Lower leg skin (tissue), 3 donors: ENCODE data around the gene PTCHD4.

Experiments used
- POLR2A ChIP-seq, 2 donors: fragments of 450-650 bp; IDR thresholded peaks; one replicate each; pipeline ENCODE4 v1.6.1; 2016 to 2017; ENCODE audit warnings: antibody characterized with exemption in 2 of 2, mild to moderate bottlenecking in 1 of 2, moderate library complexity in 1 of 2
- TF ChIP-seq, protein P1 (sequence below), 3 donors: fragments of 450-650 bp; IDR thresholded peaks; one replicate each; pipeline ENCODE4 v1.5.1; 2016; ENCODE audit warnings: antibody characterized with exemption in 3 of 3, mild to moderate bottlenecking in 3 of 3, moderate library complexity in 2 of 3

DNA sequence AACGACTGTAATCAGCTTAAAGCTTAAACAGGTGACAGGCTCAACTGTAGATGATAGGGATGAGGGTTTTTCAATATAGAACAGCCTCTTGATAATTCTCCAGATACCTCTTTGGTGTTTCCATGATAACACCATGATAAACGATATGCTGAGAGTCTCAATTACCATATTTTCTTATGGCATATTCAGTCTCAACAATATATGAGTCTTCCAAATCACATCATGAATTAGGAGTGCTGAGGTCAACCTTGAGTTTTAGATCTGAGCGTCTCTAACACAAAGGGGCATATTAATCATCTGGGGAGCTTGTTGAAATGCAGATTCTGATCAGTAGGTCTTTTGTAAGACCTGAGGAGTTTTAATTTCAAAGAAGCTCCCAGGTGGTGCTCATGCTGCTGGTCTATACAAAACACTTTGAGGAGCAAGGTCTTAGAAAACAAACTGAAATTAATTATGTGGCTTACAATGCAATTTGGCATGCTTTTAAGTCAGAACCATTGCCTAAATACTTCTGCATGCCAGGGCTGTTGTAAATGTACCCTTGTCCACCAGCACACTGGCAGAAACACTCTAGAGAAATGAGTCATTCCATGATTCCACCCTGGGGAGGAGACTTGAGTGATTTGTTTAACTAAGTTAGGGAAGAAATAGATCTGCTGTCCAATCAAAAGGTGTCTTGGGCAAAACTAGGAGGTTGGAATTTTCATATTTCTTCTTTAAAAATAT lies 49.6 kb downstream of the PTCHD4 start:
- TF ChIP-seq, protein P1, sequence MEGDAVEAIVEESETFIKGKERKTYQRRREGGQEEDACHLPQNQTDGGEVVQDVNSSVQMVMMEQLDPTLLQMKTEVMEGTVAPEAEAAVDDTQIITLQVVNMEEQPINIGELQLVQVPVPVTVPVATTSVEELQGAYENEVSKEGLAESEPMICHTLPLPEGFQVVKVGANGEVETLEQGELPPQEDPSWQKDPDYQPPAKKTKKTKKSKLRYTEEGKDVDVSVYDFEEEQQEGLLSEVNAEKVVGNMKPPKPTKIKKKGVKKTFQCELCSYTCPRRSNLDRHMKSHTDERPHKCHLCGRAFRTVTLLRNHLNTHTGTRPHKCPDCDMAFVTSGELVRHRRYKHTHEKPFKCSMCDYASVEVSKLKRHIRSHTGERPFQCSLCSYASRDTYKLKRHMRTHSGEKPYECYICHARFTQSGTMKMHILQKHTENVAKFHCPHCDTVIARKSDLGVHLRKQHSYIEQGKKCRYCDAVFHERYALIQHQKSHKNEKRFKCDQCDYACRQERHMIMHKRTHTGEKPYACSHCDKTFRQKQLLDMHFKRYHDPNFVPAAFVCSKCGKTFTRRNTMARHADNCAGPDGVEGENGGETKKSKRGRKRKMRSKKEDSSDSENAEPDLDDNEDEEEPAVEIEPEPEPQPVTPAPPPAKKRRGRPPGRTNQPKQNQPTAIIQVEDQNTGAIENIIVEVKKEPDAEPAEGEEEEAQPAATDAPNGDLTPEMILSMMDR (IDR thresholded peaks at IDR 0.05): no peak
- no peak for TF ChIP-seq POLR2A (IDR thresholded peaks at IDR 0.05)
